IPS-15b (cell line): ENCODE results near the gene EIF2S2.

Experiments
- H3K27me3 ChIP-seq: one replicate; pipeline ENCODE4 v1.6.1; 2013; ENCODE audit warnings: low read length; ENCODE audit not compliant: control insufficient read depth, insufficient read depth
- H3K36me3 ChIP-seq: one replicate; pipeline ENCODE4 v1.6.1; 2013; ENCODE audit warnings: low read length; ENCODE audit not compliant: control insufficient read depth, insufficient read depth
- H3K4me1 ChIP-seq: one replicate; pipeline ENCODE4 v1.6.1; 2013; ENCODE audit warnings: mild to moderate bottlenecking, low read length; ENCODE audit not compliant: control insufficient read depth, insufficient read depth
- H3K4me3 ChIP-seq: one replicate; pipeline ENCODE4 v1.5.1; 2013; ENCODE audit warnings: low read depth, low read length
- H3K9ac ChIP-seq: one replicate; pipeline ENCODE4 v1.6.1; 2013; ENCODE audit warnings: low read depth, mild to moderate bottlenecking, low read length
- H3K9me3 ChIP-seq: one replicate; pipeline ENCODE4 v1.6.1; 2013; ENCODE audit warnings: mild to moderate bottlenecking, low read length; ENCODE audit not compliant: control insufficient read depth, insufficient read depth

Gene EIF2S2

DNA sequence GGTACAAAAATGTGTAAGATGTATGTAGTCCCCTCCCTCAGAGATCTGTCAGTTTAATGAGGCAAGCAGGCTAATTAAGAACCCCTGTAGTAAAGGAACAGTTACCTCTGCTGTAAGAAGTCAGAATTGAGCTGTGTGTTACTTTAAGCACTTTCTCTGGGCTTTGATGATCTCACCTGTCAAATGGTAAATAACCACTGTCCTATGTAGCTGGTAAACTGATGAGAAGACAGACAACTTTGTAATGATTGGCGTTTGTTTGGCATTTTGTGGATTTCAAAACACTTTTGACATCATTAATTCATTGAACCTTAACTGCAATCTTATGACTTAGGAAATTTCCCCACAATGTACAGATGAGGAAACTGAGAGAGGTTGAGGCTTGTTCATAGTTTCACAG is 62.7 kb downstream of the EIF2S2 start:
- Histone ChIP-seq H3K4me3 (no peak overlapping the region), H3K4me1 (peaks cover 14% of the 10 kb centered on the region), H3K27me3 (no peaks in the 10 kb centered on the region)

DNA sequence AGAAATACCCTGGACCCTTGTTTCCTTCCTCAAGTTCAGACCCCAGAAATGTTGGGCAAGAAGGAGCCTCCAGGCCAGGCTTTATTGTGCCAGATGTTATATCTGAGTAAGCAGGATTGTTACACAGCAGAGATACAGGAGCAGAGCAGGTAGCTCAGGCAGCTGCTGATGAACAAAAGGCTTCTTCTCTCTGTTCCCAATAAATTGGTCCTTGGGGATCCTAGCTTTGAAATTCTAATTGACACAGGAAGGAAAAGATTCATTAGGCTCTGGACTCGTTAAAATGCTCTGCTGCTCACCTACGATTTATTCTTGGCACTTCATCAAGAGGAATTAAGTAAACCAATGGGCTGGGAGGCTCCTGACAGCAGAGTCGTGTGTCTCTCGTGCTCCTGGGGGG is 64.1 kb downstream of the EIF2S2 start:
- Histone ChIP-seq H3K4me3 (no peak overlapping the region), H3K9ac (no peak overlapping the region), H3K36me3 (no peaks in the 10 kb centered on the region), H3K27me3 (no peaks in the 10 kb centered on the region), H3K9me3 (no peaks in the 10 kb centered on the region), H3K4me1 (peaks cover 14% of the 10 kb centered on the region)

More for the DNA sequence above, 62.7 kb downstream of the EIF2S2 start:
- H3K9me3 ChIP-seq = no peaks in the 10 kb centered on the region
- no peaks in the 10 kb centered on the region for H3K36me3 ChIP-seq
- H3K9ac ChIP-seq = no peak overlapping the region

DNA sequence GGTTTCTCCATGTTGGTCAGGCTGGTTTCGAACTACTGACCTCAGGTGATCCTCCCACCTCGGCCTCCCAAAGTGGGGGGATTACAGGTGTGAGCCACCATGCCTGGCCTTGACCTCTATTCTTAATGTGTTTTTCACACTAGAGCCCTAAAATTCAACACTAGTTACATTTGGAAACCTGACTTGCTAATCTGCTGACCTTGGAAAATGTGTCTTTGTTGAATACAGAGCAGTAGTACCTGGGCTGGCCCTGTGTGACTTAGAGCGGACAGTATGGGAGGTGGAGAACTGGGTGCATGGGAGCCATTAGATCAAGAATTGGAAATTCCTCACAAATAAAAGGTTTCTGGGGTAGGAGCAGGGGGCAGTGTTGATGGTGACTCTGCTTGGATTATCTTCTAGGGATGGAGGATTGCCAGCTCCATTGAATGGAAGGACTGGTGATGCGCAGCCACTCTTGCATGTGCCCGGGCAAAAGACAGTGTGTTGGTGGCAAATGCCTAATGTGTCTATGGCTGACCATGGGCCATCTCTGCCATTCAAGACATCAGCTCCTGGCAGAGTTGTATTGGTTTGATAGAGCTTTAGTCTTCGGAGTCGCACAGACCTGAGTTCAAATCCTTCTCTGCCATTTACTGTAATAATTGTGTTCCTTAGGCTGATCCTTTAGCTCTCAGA is 64.9 kb downstream of the EIF2S2 start:
- no peak overlapping the region for H3K9ac ChIP-seq
- no peaks in the 10 kb centered on the region for H3K27me3 ChIP-seq
- H3K4me3 ChIP-seq = no peak overlapping the region
- H3K4me1 ChIP-seq = peaks cover 14% of the 10 kb centered on the region
- no peaks in the 10 kb centered on the region for H3K36me3 ChIP-seq
- H3K9me3 ChIP-seq = no peaks in the 10 kb centered on the region

DNA sequence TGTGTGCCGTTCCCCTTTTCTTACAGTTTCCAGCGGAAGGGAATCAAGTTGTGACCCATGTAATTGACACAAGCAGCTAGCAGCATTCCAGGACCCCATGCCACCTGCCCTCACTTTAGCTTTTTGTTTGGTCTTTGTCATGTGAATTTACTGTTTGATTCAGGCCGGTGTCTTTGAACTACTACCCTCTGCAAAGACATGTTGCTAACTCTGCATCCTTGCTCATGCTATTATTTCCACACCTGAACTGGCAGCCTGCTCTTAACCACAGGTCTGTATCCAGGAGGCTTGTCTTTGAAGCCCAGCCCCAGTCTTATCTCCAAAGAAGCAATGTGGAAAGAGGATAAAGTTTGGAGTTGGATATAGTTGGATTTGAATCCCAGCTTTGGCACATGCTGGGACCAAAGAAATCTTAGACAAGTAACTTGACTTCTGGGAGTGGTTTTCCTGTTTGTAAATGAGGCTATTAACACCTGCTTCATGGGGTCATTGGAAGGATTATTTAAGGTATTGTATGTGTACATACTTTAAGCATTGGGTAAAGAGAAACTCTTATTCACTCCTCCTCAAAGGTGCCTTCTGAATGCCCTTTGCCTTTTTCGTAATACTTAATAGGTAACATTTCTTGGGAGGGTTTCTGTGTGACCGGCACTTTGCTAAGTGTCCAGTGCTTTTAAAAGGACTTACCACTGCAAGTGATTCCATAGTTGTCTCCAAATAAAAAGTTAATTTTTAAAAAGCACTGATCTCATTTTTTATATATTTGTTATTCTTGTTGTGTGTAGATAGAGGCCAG is 65.9 kb downstream of the EIF2S2 start:
- Histone ChIP-seq H3K27me3 (no peaks in the 10 kb centered on the region), H3K4me3 (no peak overlapping the region), H3K36me3 (no peaks in the 10 kb centered on the region), H3K4me1 (peaks cover 14% of the 10 kb centered on the region), H3K9me3 (no peaks in the 10 kb centered on the region), H3K9ac (no peak overlapping the region)

DNA sequence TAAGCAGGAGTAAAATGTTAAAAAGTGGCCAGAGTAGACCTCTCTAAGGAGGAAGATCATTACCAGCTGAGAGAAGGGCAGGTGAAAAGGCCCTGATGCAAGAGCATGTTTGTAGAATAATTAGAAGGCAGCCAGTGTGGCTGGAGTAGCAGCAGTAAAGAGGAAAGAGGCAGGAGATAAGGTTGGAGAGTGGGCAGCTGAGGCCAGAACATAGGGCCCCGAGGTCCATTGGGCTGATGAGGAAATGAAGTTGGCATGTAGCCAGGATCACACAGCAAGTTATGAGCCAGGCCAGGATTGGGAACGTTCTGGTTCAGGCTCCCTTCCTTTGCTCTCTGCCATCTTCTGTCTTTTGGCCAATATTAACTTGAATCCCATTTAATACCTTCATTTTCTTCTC is 66.7 kb downstream of the EIF2S2 start:
- Histone ChIP-seq H3K36me3 (no peaks in the 10 kb centered on the region), H3K9ac (no peak overlapping the region), H3K4me3 (no peak overlapping the region), H3K27me3 (no peaks in the 10 kb centered on the region), H3K4me1 (peaks cover 14% of the 10 kb centered on the region), H3K9me3 (no peaks in the 10 kb centered on the region)

DNA sequence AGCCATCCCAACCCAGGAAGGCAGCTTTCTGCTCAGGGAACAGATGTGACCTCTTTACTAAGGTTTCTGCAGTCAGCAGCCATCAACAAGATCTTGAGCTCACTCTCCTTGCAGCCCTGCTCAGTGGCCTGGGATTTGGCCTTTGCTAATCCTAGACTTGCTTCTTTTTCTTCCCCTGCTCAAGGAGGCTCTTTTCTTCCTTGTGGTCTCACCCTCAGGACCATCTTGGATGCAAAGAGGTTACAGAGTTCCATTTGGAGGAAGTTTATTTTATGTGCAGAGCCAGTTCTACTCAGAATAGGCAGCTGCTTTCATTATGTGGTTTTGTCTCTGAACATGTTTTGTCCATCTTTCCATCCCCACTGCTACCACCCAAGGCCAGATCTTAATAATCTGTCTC is 69.0 kb downstream of the EIF2S2 start:
- no peaks in the 10 kb centered on the region for H3K36me3 ChIP-seq
- no peak overlapping the region for H3K9ac ChIP-seq
- H3K4me3 ChIP-seq = no peak overlapping the region
- peaks cover 14% of the 10 kb centered on the region for H3K4me1 ChIP-seq
- no peaks in the 10 kb centered on the region for H3K27me3 ChIP-seq
- no peaks in the 10 kb centered on the region for H3K9me3 ChIP-seq

DNA sequence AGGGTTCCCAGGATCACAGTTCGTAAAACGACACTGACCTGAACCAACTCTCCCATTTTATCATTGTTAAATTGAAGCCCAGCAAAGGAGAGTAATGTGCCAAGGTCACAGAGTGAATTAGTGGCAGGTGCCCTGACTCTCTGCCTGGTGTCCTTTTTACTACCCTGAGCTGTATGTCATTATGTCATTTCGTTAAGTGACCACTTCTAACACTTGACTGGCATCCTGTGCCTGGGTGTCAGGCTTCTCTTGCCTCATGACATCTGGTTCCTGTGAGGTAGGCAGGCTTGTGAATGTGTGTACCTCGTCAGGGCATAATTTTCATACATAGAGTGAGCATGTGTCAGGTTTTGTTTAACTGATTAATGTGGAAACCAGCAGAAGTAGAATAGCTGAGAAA is 69.8 kb downstream of the EIF2S2 start:
- H3K36me3 ChIP-seq = no peaks in the 10 kb centered on the region
- H3K4me3 ChIP-seq = no peak overlapping the region
- no peaks in the 10 kb centered on the region for H3K27me3 ChIP-seq
- peaks cover 14% of the 10 kb centered on the region for H3K4me1 ChIP-seq
- no peak overlapping the region for H3K9ac ChIP-seq
- H3K9me3 ChIP-seq = no peaks in the 10 kb centered on the region

DNA sequence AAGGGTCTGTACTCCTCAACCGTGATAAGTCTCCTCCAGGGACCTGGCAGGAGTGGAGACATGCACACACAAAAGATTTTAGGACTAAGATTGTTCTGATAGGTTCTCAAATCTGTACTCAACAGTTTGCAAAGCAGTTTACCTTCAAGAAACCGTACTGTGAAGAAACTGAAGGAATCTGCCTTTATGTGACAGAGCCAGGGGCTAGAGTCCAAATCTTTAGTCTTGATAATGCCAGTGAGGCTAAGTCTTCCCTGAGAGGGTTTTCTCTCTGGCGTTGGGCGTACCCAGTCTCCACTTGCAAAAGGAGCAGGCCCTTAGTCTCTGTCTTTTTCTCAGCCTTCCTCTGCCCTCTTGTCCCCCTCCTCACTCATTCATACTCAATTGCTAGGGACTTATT is 70.8 kb downstream of the EIF2S2 start:
- Histone ChIP-seq H3K4me1 (peaks cover 18% of the 10 kb centered on the region), H3K27me3 (no peaks in the 10 kb centered on the region)

DNA sequence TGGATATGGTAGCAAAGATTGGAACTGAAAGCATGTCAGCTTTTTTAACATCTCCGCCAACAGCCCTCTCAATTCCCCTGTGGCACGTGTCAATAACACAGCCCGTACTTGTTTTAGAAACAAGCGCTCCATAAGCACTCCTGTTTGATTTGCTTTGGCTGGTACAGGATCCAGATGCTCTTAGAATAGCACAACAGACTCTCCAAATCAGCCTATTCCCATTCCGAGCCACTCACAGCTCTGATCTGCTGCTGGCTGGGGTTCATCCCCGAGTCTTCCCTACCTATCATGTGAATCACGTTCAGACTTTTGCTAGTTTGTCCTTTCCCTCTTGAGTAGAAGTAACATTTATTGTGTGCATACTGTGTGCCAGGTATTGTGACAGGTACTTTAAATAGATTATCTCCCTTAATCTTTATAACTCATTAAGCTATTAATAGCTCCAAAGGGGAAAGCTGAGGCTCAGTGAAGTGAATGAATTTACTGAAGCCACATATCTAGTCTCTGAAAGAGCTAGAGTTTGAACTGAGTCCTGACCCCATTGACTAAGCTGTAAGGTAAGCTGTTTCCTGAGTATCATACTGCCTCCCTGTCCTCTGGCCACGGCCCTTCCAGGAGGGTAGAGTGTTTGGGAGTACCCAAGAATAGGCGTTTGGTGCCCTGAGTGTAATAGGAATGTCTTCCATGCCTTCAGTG is 71.6 kb downstream of the EIF2S2 start:
- no peaks in the 10 kb centered on the region for H3K36me3 ChIP-seq
- H3K4me1 ChIP-seq = peaks cover 10% of the 10 kb centered on the region
- H3K9me3 ChIP-seq = no peaks in the 10 kb centered on the region
- no peaks in the 10 kb centered on the region for H3K27me3 ChIP-seq
- H3K9ac ChIP-seq = peak overlapping the region; percentile 18
- no peak overlapping the region for H3K4me3 ChIP-seq

More for the DNA sequence above, 70.8 kb downstream of the EIF2S2 start:
- no peaks in the 10 kb centered on the region for H3K9me3 ChIP-seq
- H3K9ac ChIP-seq = no peak overlapping the region
- H3K4me3 ChIP-seq = no peak overlapping the region
- H3K36me3 ChIP-seq = no peaks in the 10 kb centered on the region
